Germinal center (tissue), 1 donor: ENCODE results near the gene INO80.
A peak's percentile ranks its signal among the peaks of the same experiment; 100 is the strongest.

Experiments used
- DNase-seq: peaks from one replicate; pipeline ENCODE4 v3.0.0; 2012; ENCODE audit warnings: mixed read lengths, low spot score

The INO80 gene

DNA sequence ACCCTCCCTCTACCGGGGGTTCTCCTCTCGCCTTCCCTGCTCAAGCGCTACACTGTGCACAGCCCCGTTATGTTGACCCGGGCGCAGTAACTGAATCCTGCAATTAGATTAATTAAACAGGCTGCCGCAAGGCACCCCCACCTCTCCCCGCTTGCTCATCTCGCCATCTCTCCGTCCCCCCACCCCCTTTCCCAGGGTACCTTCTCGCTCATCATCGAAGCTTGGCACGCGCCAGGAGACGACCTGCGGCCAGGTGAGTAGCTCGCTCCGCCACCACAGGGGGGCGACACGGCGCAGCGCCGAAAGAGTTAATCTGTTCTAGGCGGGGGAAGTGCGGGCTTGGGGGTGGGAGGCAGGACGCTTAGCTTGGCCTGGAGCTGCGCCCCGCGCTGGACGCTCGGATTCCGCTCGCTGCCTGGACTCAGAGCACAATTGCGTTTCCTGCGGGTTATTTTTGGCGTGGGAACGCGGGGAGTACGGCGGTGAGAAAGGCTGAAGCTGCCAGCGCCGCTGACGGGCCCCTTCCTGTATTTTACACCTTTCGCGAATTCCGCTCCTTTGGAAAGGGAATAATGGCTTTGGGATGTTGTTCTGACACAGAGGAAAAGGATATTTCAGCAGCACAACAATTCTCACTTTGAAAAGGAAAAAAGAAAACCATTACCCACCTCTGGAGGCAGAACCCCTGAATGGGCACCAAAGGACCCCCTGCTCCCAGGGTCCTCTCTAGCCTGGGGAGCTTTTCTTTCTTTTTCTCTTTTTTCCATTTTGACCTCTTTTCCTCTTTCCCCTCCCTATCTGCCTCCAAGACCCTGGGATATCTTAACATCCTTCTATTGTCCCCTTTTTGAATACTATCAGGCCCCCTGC, 185.4 kb downstream of the INO80 start:
- peak; percentile 56 for DNase-seq

DNA sequence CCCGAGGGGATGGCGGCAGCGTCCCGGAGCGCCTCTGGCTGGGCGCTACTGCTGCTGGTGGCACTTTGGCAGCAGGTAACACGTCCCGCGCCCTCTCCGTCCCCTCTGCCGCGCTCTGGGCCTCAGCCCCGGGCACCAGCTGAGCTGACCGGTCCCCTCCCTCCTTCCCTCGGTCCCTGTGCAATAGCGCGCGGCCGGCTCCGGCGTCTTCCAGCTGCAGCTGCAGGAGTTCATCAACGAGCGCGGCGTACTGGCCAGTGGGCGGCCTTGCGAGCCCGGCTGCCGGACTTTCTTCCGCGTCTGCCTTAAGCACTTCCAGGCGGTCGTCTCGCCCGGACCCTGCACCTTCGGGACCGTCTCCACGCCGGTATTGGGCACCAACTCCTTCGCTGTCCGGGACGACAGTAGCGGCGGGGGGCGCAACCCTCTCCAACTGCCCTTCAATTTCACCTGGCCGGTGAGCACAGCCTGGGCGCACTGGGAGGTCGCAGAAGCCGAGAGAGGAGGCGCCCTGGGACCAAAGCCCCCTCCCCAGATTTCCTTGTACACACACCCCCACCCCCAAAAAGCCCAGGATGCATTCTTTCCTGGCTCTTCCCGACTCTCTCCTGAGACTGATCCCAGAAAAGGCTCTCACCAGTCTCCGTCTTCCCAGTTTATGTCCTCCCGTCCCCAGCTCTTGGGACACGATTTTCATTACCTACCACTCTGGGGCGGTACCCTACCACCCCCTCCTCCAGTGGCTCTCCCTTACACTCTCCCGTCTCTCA, 186.2 kb downstream of the INO80 start:
- no peak for DNase-seq
